Breast epithelium (tissue), 4 donors: ENCODE results near the gene TMPRSS6. TPM values are rescaled to one million over a fixed set of nuclear protein-coding genes. Genes with fewer than 3 reads are reported as not detected.

Experiments
- DNase-seq, 2 donors: peaks; one replicate each; pipeline ENCODE4 v3.0.0-alpha.2; 2019; ENCODE audit warnings: low spot score in 2 of 2
- H3K27ac ChIP-seq, 2 donors: fragments of 200-600 bp; sonication (generic) in 1 of 2; one replicate each; pipeline ENCODE4 v1.5.1; 2016 to 2019; ENCODE audit warnings: mild to moderate bottlenecking in 1 of 2
- H3K27me3 ChIP-seq, 2 donors: fragments of 200-600 bp; sonication (generic) in 1 of 2; one replicate each; pipeline versions ENCODE4 v1.5.1 to v1.6.0; 2017 to 2019; ENCODE audit warnings: control low read depth in 1 of 2, mild to moderate bottlenecking in 1 of 2
- H3K36me3 ChIP-seq: fragments of 200-600 bp; one replicate; pipeline ENCODE4 v1.5.1; 2019
- H3K4me1 ChIP-seq, 2 donors: fragments of 200-600 bp; sonication (generic); one replicate each; pipeline ENCODE4 v1.5.1; 2016 to 2019; ENCODE audit warnings: control low read depth in 1 of 2
- H3K4me3 ChIP-seq, 3 donors: fragments of 200-600 bp; sonication (generic); 1 replicate in 2 of 3; 2 replicates in 1 of 3; pipeline ENCODE4 v1.5.1; 2016 to 2019; ENCODE audit warnings: mild to moderate bottlenecking in 3 of 3, moderate library complexity in 2 of 3
- H3K9me3 ChIP-seq, 2 donors: fragments of 200-600 bp; sonication (generic) in 1 of 2; one replicate each; pipeline ENCODE4 v1.5.1; 2016 to 2019; ENCODE audit warnings: control low read depth in 1 of 2
- POLR2A ChIP-seq: fragments of 450-650 bp; IDR thresholded peaks from one replicate; pipeline ENCODE4 v1.6.1; 2016; ENCODE audit warnings: antibody characterized with exemption, mild to moderate bottlenecking, moderate library complexity
- POLR2AphosphoS5 ChIP-seq, 3 donors: sonication (generic); formaldehyde crosslinking; IDR thresholded peaks; one replicate each; pipeline ENCODE4 v1.6.1; 2017; ENCODE audit warnings: antibody characterized with exemption in 3 of 3
- intact Hi-C: fragments of 100-400 bp; cut with DNase I; formaldehyde crosslinking; loops from one replicate; pipeline ENCODE4 v1.15.1; 2023; ENCODE audit warnings: low total_unique reads
- total RNA-seq, 3 donors: library from RNA; depleted of rRNA; stranded (reverse); fragments of >200 nt; gene quantifications; one replicate each; pipeline ENCODE4 v1.1.0, GENCODE V29; 2016
- TF ChIP-seq, protein P1 (sequence below), 3 donors: fragments of 450-650 bp; IDR thresholded peaks; one replicate each; pipeline ENCODE4 v1.5.1; 2016 to 2017; ENCODE audit warnings: antibody characterized with exemption in 3 of 3, mild to moderate bottlenecking in 3 of 3, moderate library complexity in 3 of 3

Gene TMPRSS6
- total RNA-seq, 3 donors from 2014 or later, result 0.88 TPM; not detected in 2

DNA sequence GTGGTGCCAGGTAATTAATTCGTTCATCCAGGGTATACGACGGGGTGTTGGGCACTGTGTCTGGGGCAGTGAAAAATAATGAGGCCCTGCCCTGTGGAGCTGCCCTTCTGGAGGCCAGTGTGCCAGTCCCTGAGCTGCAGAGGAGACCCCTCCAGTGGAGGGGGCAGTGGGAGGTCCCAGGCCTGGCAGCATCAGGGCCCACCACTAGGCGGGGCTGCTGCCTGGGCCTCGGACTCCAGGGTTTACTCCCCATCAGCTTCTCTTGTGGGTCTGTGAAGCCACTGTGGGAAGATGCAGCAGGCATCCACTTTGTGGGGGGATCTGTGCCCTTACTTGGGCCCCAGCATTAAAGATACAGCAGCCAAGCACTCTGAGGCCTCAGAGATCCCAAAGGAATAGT lies 17.4 kb upstream of the TMPRSS6 start:
- intact Hi-C loops, result no loop called here
- no peaks in the 10 kb centered on the region for H3K4me1 ChIP-seq
- no peaks in the 10 kb centered on the region for H3K36me3 ChIP-seq
- DNase-seq, result no peak
- H3K27ac ChIP-seq, result no peak overlapping the region
- H3K27me3 ChIP-seq, result no peaks in the 10 kb centered on the region
- TF ChIP-seq, protein P1, sequence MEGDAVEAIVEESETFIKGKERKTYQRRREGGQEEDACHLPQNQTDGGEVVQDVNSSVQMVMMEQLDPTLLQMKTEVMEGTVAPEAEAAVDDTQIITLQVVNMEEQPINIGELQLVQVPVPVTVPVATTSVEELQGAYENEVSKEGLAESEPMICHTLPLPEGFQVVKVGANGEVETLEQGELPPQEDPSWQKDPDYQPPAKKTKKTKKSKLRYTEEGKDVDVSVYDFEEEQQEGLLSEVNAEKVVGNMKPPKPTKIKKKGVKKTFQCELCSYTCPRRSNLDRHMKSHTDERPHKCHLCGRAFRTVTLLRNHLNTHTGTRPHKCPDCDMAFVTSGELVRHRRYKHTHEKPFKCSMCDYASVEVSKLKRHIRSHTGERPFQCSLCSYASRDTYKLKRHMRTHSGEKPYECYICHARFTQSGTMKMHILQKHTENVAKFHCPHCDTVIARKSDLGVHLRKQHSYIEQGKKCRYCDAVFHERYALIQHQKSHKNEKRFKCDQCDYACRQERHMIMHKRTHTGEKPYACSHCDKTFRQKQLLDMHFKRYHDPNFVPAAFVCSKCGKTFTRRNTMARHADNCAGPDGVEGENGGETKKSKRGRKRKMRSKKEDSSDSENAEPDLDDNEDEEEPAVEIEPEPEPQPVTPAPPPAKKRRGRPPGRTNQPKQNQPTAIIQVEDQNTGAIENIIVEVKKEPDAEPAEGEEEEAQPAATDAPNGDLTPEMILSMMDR (IDR thresholded peaks at IDR 0.05), result no peak
- TF ChIP-seq POLR2AphosphoS5 (IDR thresholded peaks at IDR 0.05) (no peak), POLR2A (no peak)
- H3K9me3 ChIP-seq, result no peaks in the 10 kb centered on the region
- H3K4me3 ChIP-seq, result no peak overlapping the region

DNA sequence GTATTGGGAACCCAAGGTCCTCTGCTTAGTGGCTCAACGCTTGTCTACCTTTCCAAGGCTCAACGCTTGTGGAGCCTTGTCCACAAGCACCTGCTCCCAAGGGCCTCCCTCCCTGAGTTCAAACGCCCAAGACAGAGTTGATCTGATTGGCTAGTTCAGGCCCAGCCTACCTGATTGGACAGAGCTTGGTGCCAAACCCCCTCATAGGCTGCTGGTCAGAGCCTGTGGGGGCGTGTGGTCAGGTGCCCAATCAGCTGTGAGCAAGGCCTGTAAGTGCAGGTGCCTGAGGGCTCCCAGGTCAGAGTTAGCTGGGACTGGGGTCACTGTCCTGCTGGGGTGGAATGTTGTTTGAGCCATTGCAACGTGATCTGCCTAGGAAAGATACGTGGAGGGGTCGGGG lies 16.9 kb upstream of the TMPRSS6 start:
- no peak overlapping the region for H3K27ac ChIP-seq
- H3K27me3 ChIP-seq, result no peaks in the 10 kb centered on the region
- H3K36me3 ChIP-seq, result no peaks in the 10 kb centered on the region
- H3K4me3 ChIP-seq, result no peak overlapping the region
- H3K4me1 ChIP-seq, result no peaks in the 10 kb centered on the region
- intact Hi-C loops, result no loop called here
- no peak for DNase-seq
- no peaks in the 10 kb centered on the region for H3K9me3 ChIP-seq
- TF ChIP-seq, protein P1 (IDR thresholded peaks at IDR 0.05), result no peak
- TF ChIP-seq POLR2A, result no peak
- no peak for TF ChIP-seq POLR2AphosphoS5 (IDR thresholded peaks at IDR 0.05)

DNA sequence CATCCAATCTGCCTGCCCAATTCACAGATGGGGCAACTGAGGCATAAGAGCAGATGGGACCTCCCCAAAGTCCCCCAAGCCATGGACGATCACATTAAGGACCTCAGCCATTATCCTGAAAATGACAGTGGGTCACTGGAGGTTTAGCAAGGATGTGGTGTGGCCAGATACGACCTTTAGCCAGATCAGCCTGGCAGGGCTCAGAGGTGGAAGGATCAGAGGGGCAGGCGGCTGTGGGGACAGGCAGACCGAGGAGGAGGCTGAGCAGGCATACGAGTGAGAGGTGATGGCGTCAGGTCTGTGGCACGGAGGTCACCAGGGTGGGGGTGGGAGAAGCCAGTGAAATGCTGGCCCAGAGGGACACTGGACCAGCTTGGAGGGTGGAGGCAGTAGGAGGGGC lies 14.1 kb upstream of the TMPRSS6 start:
- TF ChIP-seq, protein P1 (IDR thresholded peaks at IDR 0.05), result no peak
- no peak for TF ChIP-seq POLR2AphosphoS5 (IDR thresholded peaks at IDR 0.05)
- TF ChIP-seq POLR2A, result no peak
- intact Hi-C loops, result no loop called here
- DNase-seq, result no peak
- Histone ChIP-seq H3K27me3 (no peaks in the 10 kb centered on the region), H3K36me3 (no peaks in the 10 kb centered on the region), H3K4me3 (no peak overlapping the region), H3K9me3 (no peaks in the 10 kb centered on the region), H3K27ac (no peak overlapping the region), H3K4me1 (no peaks in the 10 kb centered on the region)

DNA sequence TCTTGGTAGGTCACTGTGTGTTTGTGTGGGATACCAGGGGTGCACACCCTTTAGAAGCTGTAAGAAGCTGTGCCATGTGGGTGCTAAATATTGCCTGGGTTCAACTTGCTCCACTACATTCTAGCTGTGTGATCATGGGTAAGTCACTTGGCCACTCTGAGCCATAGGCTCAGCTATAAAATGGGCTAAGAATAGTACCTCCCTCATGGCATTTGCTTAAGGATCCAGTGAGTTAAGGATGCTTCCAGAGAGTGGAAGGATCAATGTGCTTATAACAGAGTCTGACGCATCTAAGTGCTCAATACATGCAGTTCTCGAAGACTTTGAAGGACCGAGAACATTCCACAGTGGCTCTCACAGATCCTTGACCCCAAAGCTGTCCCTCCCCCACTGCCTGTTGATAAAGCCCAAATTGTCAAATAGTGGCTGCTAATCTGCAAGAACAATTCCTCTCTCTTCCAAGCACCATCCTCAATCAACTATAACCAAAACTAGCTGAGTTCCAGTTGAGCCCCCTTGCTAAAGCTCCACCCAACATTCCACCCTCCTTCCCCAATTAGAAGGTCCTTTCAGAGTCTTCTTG lies 13.2 kb upstream of the TMPRSS6 start:
- TF ChIP-seq, protein P1 (IDR thresholded peaks at IDR 0.05), result no peak
- TF ChIP-seq POLR2AphosphoS5 (IDR thresholded peaks at IDR 0.05) (no peak), POLR2A (no peak)
- no peak for DNase-seq
- intact Hi-C loops, result no loop called here
- peak overlapping the region in 1 of 3 donors; percentile 7 for H3K4me3 ChIP-seq
- H3K36me3 ChIP-seq, result no peaks in the 10 kb centered on the region
- H3K27me3 ChIP-seq, result no peaks in the 10 kb centered on the region
- H3K9me3 ChIP-seq, result no peaks in the 10 kb centered on the region
- peak overlapping the region in 1 of 2 donors; percentile 35 for H3K27ac ChIP-seq
- H3K4me1 ChIP-seq, result no peaks in the 10 kb centered on the region

DNA sequence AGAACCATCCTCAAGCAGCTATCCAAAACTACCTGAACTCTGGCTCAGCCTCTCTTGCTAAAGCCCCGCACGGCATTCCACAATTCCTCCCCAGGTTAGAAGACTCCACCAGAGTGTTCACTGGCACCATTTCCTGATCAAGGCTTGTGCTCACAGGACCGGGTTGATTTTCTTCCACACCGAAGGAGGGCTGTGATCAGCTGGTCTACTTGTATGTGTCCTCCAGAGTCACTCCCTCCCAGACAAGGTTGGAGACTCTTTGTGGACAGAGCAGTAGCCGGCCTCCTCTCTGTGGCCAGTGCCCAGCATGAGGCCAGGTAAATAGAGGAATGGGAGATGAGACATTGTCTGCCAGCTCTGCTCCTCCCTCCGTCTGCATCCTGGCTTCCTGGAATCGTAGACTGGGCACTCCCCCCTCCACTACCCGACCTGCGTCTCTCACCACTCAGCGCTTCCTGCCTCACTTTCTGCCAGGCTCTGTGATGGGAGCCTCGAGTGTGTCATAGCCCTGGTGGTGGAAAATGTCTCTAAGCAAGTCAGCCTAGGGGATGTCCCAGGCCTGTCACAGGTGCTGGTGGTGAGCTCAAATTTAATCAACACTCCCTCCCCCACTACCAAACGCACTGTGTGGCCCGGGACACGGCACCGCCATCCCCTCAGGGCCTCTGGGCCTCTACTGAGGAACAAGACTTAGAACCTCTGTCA lies 12.5 kb upstream of the TMPRSS6 start:
- Histone ChIP-seq H3K4me1 (no peaks in the 10 kb centered on the region), H3K9me3 (no peaks in the 10 kb centered on the region), H3K27ac (peak overlapping the region in 1 of 2 donors; percentile 35), H3K27me3 (no peaks in the 10 kb centered on the region), H3K4me3 (peak overlapping the region in 1 of 3 donors; percentile 7), H3K36me3 (no peaks in the 10 kb centered on the region)
- intact Hi-C loops, result no loop called here
- TF ChIP-seq POLR2A (no peak), POLR2AphosphoS5 (IDR thresholded peaks at IDR 0.05) (no peak)
- TF ChIP-seq, protein P1 (IDR thresholded peaks at IDR 0.05), result no peak
- DNase-seq, result peak in 1 of 2 donors; percentile 53
